Left ventricle myocardium inferior (tissue), 1 donor: ENCODE measurements around the gene PHRF1. TPM values are rescaled to one million over a fixed set of nuclear protein-coding genes. Genes with fewer than 3 reads are reported as not detected.

Source experiments
- DNase-seq: peaks from one replicate; pipeline ENCODE4 v3.0.0-alpha.2; 2020
- H3K27ac ChIP-seq: fragments of 200-600 bp; replicated peaks from 2 replicates; pipeline ENCODE4 v1.8.0; 2021
- H3K27me3 ChIP-seq: fragments of 200-600 bp; 2 replicates; pipeline ENCODE4 v1.8.0; 2021; ENCODE audit warnings: low read depth
- H3K36me3 ChIP-seq: fragments of 200-600 bp; 2 replicates; pipeline ENCODE4 v1.8.0; 2021
- H3K4me1 ChIP-seq: fragments of 200-600 bp; 2 replicates; pipeline ENCODE4 v1.8.0; 2021
- H3K4me3 ChIP-seq: fragments of 200-600 bp; 2 replicates; pipeline ENCODE4 v1.8.0; 2021; ENCODE audit warnings: mild to moderate bottlenecking, moderate library complexity
- H3K9me3 ChIP-seq: fragments of 200-600 bp; replicated peaks from 2 replicates; pipeline ENCODE4 v1.8.0; 2021
- CTCF ChIP-seq: fragments of 200-600 bp; IDR thresholded peaks from 2 replicates; pipeline ENCODE4 v1.8.0; 2021; ENCODE audit warnings: antibody characterized with exemption, mild to moderate bottlenecking, borderline replicate concordance
- intact Hi-C: fragments of 100-400 bp; cut with micrococcal nuclease; formaldehyde crosslinking; loops from one replicate; pipeline ENCODE4 v1.11.0; 2022
- total RNA-seq: library from RNA; stranded (reverse); fragmentation: NEBNext Ultra II Directional; extraction: Animal tissue kit (Norgen Biotek cat#: 25700); gene quantifications from one replicate; pipeline ENCODE4 v1.2.1, GENCODE V29; 2021
- donor health status: DM: no; HTN: yes; CAD: no; lungs with severe emphysema.

Gene PHRF1
- total RNA-seq, 1 donor from 2014 or later: 17.7 TPM

GRCh38 chr11:593347-593746, 17.1 kb downstream of the PHRF1 start:
- no peak overlapping the region for H3K4me3 ChIP-seq
- TF ChIP-seq CTCF: no peak
- intact Hi-C loops: no loop called here
- H3K9me3 ChIP-seq: no peaks in the 10 kb centered on the region
- H3K27me3 ChIP-seq: no peaks in the 10 kb centered on the region
- peaks cover 97% of the 10 kb centered on the region for H3K36me3 ChIP-seq
- DNase-seq: no peak
- no peak overlapping the region for H3K27ac ChIP-seq
- H3K4me1 ChIP-seq: no peaks in the 10 kb centered on the region

- intact Hi-C loops: no loop called here
- Histone ChIP-seq H3K27me3 (no peaks in the 10 kb centered on the region), H3K36me3 (peaks cover 98% of the 10 kb centered on the region), H3K4me3 (no peak overlapping the region), H3K27ac (no peak overlapping the region), H3K9me3 (no peaks in the 10 kb centered on the region), H3K4me1 (no peaks in the 10 kb centered on the region)
- no peak for TF ChIP-seq CTCF
- no peak for DNase-seq
Observed at GRCh38 chr11:595400-595799, 19.1 kb downstream of the PHRF1 start.

GRCh38 chr11:596374-596773, 20.1 kb downstream of the PHRF1 start:
- H3K9me3 ChIP-seq: no peaks in the 10 kb centered on the region
- intact Hi-C loops: no loop called here
- no peak overlapping the region for H3K4me3 ChIP-seq
- no peak for DNase-seq
- no peak overlapping the region for H3K27ac ChIP-seq
- H3K27me3 ChIP-seq: no peaks in the 10 kb centered on the region
- H3K36me3 ChIP-seq: peaks cover 98% of the 10 kb centered on the region
- TF ChIP-seq CTCF: no peak
- no peaks in the 10 kb centered on the region for H3K4me1 ChIP-seq

- Histone ChIP-seq H3K9me3 (no peaks in the 10 kb centered on the region), H3K36me3 (peaks cover 100% of the 10 kb centered on the region), H3K4me3 (no peak overlapping the region), H3K4me1 (no peaks in the 10 kb centered on the region), H3K27me3 (no peaks in the 10 kb centered on the region), H3K27ac (no peak overlapping the region)
- no peak for DNase-seq
- TF ChIP-seq CTCF: no peak
- intact Hi-C loops: no loop called here
Observed at GRCh38 chr11:597166-597725, 21.0 kb downstream of the PHRF1 start.

GRCh38 chr11:598005-598680, 21.9 kb downstream of the PHRF1 start:
- Histone ChIP-seq H3K27ac (no peak overlapping the region), H3K4me1 (no peaks in the 10 kb centered on the region), H3K36me3 (peaks cover 100% of the 10 kb centered on the region), H3K27me3 (no peaks in the 10 kb centered on the region), H3K9me3 (no peaks in the 10 kb centered on the region), H3K4me3 (no peak overlapping the region)
- intact Hi-C loops: no loop called here
- no peak for TF ChIP-seq CTCF
- DNase-seq: no peak
